K562 (cell line): ENCODE results near the gene ZPBP. TPM values are rescaled to one million over a fixed set of nuclear protein-coding genes. Genes with fewer than 3 reads are reported as not detected.

Source experiments
- BMI1 ChIP-seq: fragments of 150-350 bp; IDR thresholded peaks from 2 replicates; pipeline ENCODE4 v1.6.1; 2014; ENCODE audit warnings: low read length
- CHD7 ChIP-seq: fragments of 200-600 bp; sonication (generic); IDR thresholded peaks from one replicate; pipeline ENCODE4 v1.6.1; 2012; ENCODE audit warnings: mild to moderate bottlenecking, low read depth, low read length, inconsistent platforms
- ZBTB7A ChIP-seq: IDR thresholded peaks from 2 replicates; pipeline ENCODE4 v1.6.1; 2011; ENCODE audit warnings: low read depth, mild to moderate bottlenecking, low read length, moderate library complexity, borderline replicate concordance; ENCODE audit not compliant: control insufficient read depth
- polyA plus RNA-seq, 8 experiments: library from polyadenylated mRNA; depleted of rRNA in 4 of 8; stranded (reverse) in 5 of 8; unstranded in 3 of 8; fragments of >200 nt; fragmentation: Nextera tagmentation in 2 of 8; fragmentation: Illumina TruSeq in 1 of 8; extraction: Ambion mirVana in 2 of 8; extraction: Trizol in 1 of 8; gene quantifications; 2 replicates each; pipeline versions ENCODE4 v1.2.1 to v1.2.3, GENCODE V29; 2011 to 2014; ENCODE audit warnings: inconsistent platforms in 1 of 8, missing spikeins in 1 of 8
- total RNA-seq, 7 experiments: library from RNA; depleted of rRNA in 6 of 7; stranded (reverse); fragments of >200 nt in 6 of 7; fragmentation: Illumina TruSeq in 2 of 7; extraction: Trizol in 2 of 7; gene quantifications; 2 replicates each; pipeline versions ENCODE4 v1.2.1 to v1.2.3, GENCODE V29; 2011 to 2021; ENCODE audit warnings: low replicate concordance in 1 of 7
- TF ChIP-seq, protein P1 (sequence below), 2 experiments: fragments of 450-650 bp; formaldehyde crosslinking in 1 of 2; IDR thresholded peaks; 2 replicates each; pipeline versions ENCODE4 v1.4.0 to v1.6.1; 2014 to 2020; ENCODE audit warnings: mild to moderate bottlenecking in 2 of 2, borderline replicate concordance in 1 of 2, low read depth in 1 of 2

The ZPBP gene
- total and polyA plus RNA-seq, 9 of the 15 experiments (the other 6 are each of a cell fraction or from before 2014, with no cell fraction given): not detected

- TF ChIP-seq CHD7 (no peak), ZBTB7A (no peak), BMI1 (no peak)
- TF ChIP-seq, protein P1, sequence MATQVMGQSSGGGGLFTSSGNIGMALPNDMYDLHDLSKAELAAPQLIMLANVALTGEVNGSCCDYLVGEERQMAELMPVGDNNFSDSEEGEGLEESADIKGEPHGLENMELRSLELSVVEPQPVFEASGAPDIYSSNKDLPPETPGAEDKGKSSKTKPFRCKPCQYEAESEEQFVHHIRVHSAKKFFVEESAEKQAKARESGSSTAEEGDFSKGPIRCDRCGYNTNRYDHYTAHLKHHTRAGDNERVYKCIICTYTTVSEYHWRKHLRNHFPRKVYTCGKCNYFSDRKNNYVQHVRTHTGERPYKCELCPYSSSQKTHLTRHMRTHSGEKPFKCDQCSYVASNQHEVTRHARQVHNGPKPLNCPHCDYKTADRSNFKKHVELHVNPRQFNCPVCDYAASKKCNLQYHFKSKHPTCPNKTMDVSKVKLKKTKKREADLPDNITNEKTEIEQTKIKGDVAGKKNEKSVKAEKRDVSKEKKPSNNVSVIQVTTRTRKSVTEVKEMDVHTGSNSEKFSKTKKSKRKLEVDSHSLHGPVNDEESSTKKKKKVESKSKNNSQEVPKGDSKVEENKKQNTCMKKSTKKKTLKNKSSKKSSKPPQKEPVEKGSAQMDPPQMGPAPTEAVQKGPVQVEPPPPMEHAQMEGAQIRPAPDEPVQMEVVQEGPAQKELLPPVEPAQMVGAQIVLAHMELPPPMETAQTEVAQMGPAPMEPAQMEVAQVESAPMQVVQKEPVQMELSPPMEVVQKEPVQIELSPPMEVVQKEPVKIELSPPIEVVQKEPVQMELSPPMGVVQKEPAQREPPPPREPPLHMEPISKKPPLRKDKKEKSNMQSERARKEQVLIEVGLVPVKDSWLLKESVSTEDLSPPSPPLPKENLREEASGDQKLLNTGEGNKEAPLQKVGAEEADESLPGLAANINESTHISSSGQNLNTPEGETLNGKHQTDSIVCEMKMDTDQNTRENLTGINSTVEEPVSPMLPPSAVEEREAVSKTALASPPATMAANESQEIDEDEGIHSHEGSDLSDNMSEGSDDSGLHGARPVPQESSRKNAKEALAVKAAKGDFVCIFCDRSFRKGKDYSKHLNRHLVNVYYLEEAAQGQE (IDR thresholded peaks at IDR 0.05; ENCODE audit: borderline replicate concordance): no peak
- TF ChIP-seq, protein P1 (CRISPR knock-in tag; IDR thresholded peaks at IDR 0.05; ENCODE audit: low read depth): no peak
Measured at GRCh38 chr7:50101873-50102272, 8.8 kb upstream of the ZPBP start (continued).
